ENCODE data around the gene CIRBP.

- TF ChIP-seq, protein P1, sequence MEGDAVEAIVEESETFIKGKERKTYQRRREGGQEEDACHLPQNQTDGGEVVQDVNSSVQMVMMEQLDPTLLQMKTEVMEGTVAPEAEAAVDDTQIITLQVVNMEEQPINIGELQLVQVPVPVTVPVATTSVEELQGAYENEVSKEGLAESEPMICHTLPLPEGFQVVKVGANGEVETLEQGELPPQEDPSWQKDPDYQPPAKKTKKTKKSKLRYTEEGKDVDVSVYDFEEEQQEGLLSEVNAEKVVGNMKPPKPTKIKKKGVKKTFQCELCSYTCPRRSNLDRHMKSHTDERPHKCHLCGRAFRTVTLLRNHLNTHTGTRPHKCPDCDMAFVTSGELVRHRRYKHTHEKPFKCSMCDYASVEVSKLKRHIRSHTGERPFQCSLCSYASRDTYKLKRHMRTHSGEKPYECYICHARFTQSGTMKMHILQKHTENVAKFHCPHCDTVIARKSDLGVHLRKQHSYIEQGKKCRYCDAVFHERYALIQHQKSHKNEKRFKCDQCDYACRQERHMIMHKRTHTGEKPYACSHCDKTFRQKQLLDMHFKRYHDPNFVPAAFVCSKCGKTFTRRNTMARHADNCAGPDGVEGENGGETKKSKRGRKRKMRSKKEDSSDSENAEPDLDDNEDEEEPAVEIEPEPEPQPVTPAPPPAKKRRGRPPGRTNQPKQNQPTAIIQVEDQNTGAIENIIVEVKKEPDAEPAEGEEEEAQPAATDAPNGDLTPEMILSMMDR (IDR thresholded peaks at IDR 0.05; ENCODE audit: poor library complexity) = no peak
- TF ChIP-seq EZH2phosphoT487 (IDR thresholded peaks at IDR 0.05; ENCODE audit: low read depth, severe bottlenecking, unreplicated experiment) = no peak
These were observed 21.8 kb downstream of the CIRBP start for GRCh38 chr19:1290703-1291651.
